ENCODE results near the gene MAP3K8.
A peak's percentile ranks its signal among the peaks of the same experiment; 100 is the strongest.

The MAP3K8 gene

DNA sequence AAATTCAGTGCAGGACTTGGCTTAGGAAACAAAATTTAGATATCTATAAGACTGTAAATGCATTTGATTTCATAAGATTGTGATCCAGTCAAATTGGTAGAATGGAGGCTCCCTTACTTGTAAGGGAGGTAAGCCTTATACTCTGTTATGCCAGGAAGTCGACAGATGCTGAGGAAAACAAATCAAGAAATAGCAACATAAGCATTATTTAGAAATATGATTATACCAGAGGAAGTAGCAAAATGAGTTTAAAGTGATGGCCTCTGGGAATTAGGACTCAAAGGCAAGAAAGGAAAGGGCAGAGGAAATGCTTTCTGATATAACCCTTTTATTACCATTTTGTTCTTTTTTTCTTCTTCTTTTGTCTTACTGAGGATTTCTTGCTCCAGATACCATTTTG, 44.4 kb upstream of the MAP3K8 start:
- H3K4me2 ChIP-seq (ENCODE audit: low read length), result no peak overlapping the region
- 0 out of 2 replicates have a peak, but pooled peaks cover 4% of the 10 kb centered on the region for H3K4me1 ChIP-seq (ENCODE audit: low read length)
- no peaks in the 10 kb centered on the region for H4K20me1 ChIP-seq (ENCODE audit: insufficient read depth, low read length)
- no peaks in the 10 kb centered on the region for H3K36me3 ChIP-seq (replicated peaks; ENCODE audit: low read depth, low read length)
- no peaks in the 10 kb centered on the region for H3K27me3 ChIP-seq (ENCODE audit: low read depth, low read length)
- H3K9ac ChIP-seq (ENCODE audit: low read length), result no peak overlapping the region
- no peaks in the 10 kb centered on the region for H3K9me3 ChIP-seq (ENCODE audit: insufficient read depth, low read length)
- TF ChIP-seq, protein P1, sequence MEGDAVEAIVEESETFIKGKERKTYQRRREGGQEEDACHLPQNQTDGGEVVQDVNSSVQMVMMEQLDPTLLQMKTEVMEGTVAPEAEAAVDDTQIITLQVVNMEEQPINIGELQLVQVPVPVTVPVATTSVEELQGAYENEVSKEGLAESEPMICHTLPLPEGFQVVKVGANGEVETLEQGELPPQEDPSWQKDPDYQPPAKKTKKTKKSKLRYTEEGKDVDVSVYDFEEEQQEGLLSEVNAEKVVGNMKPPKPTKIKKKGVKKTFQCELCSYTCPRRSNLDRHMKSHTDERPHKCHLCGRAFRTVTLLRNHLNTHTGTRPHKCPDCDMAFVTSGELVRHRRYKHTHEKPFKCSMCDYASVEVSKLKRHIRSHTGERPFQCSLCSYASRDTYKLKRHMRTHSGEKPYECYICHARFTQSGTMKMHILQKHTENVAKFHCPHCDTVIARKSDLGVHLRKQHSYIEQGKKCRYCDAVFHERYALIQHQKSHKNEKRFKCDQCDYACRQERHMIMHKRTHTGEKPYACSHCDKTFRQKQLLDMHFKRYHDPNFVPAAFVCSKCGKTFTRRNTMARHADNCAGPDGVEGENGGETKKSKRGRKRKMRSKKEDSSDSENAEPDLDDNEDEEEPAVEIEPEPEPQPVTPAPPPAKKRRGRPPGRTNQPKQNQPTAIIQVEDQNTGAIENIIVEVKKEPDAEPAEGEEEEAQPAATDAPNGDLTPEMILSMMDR (IDR thresholded peaks at IDR 0.05; ENCODE audit: low read depth, low read length), result no peak
- no peak for TF ChIP-seq EZH2phosphoT487 (IDR thresholded peaks at IDR 0.05; ENCODE audit: low read depth)
- no peak overlapping the region for H2AFZ ChIP-seq (ENCODE audit: low read depth, low read length)
- H3K4me3 ChIP-seq (ENCODE audit: low read length), result no peak overlapping the region
- no peak overlapping the region for H3K27ac ChIP-seq (ENCODE audit: low read length)
- H3K79me2 ChIP-seq (ENCODE audit: low read length), result no peaks in the 10 kb centered on the region

DNA sequence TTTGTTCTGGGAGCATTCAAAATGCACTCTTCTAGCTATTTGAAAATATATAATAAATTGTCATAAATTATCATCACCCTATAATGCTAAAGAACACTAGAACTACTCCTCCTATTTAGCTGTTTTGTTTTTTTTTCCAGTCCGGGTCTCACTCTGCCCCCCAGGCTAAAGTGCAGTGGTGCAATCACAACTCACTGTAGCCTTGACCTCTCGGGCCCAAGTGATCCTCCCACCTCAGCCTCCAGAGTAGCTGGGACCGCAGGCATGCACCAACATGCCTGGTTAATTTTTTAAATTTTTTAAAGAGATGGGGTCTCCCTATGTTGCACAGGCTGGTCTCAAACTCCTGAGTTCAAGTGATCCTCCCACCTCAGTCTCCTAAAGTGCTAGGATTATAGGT, 43.8 kb upstream of the MAP3K8 start:
- Histone ChIP-seq H3K4me3 (ENCODE audit: low read length) (no peak overlapping the region), H3K9me3 (ENCODE audit: insufficient read depth, low read length) (no peaks in the 10 kb centered on the region), H4K20me1 (ENCODE audit: insufficient read depth, low read length) (no peaks in the 10 kb centered on the region), H3K79me2 (ENCODE audit: low read length) (no peaks in the 10 kb centered on the region), H3K27me3 (ENCODE audit: low read depth, low read length) (no peaks in the 10 kb centered on the region), H3K4me1 (ENCODE audit: low read length) (0 out of 2 replicates have a peak, but pooled peaks cover 4% of the 10 kb centered on the region), H3K36me3 (replicated peaks; ENCODE audit: low read depth, low read length) (no peaks in the 10 kb centered on the region), H3K27ac (ENCODE audit: low read length) (no peak overlapping the region), H3K4me2 (ENCODE audit: low read length) (no peak overlapping the region), H2AFZ (ENCODE audit: low read depth, low read length) (no peak overlapping the region), H3K9ac (ENCODE audit: low read length) (no peak overlapping the region)
- TF ChIP-seq, protein P1 (IDR thresholded peaks at IDR 0.05; ENCODE audit: low read depth, low read length), result no peak
- TF ChIP-seq EZH2phosphoT487 (IDR thresholded peaks at IDR 0.05; ENCODE audit: low read depth), result no peak

DNA sequence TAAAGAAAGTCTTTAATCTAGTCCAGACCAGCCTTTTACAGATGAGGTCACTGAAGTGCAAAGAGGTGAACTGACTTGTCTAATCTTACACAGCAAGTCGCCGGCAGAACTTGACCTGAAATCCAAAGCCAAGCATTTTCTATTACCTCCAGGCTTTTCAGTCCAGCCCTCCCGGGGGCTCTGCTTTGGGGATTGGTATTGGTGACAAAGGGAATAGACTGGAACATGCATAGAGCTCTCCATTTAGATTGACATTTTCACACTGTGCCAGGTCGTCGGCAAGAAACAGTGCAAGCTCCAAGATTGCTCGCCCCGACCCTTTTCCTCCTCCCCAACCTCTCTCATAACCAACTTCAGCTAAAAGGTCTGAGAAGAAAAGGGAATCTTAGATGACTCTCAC, 42.7 kb upstream of the MAP3K8 start:
- no peaks in the 10 kb centered on the region for H4K20me1 ChIP-seq (ENCODE audit: insufficient read depth, low read length)
- no peak overlapping the region for H3K9ac ChIP-seq (ENCODE audit: low read length)
- no peak overlapping the region for H2AFZ ChIP-seq (ENCODE audit: low read depth, low read length)
- no peak overlapping the region for H3K4me3 ChIP-seq (ENCODE audit: low read length)
- no peak overlapping the region for H3K4me2 ChIP-seq (ENCODE audit: low read length)
- TF ChIP-seq EZH2phosphoT487 (IDR thresholded peaks at IDR 0.05; ENCODE audit: low read depth), result no peak
- TF ChIP-seq, protein P1 (IDR thresholded peaks at IDR 0.05; ENCODE audit: low read depth, low read length), result no peak
- H3K36me3 ChIP-seq (replicated peaks; ENCODE audit: low read depth, low read length), result no peaks in the 10 kb centered on the region
- H3K27ac ChIP-seq (ENCODE audit: low read length), result no peak overlapping the region
- H3K9me3 ChIP-seq (ENCODE audit: insufficient read depth, low read length), result no peaks in the 10 kb centered on the region
- H3K27me3 ChIP-seq (ENCODE audit: low read depth, low read length), result no peaks in the 10 kb centered on the region
- H3K4me1 ChIP-seq (ENCODE audit: low read length), result peaks cover 11% of the 10 kb centered on the region; the same call in 1 of the 2 replicates
- H3K79me2 ChIP-seq (ENCODE audit: low read length), result no peaks in the 10 kb centered on the region

DNA sequence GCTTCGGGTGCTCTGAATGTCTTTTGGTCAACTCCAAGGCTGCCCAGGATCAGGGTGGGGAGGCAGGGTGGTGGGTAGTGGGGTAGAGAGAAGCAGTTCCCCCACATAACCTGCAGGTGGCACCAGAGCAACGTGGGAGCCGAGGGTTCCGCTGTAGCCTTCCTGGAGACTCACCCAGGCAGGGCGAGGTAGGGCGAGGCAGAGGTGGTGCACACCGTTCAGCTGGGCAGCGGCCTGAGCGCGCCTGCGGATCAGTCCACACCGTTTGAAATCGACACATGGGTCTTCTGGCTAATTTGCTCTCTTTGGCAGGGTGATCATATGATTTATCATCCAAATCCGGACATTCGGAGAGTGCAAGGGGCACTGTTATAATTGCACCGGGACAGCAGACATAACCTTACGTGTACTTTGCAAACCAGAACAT, 41.4 kb upstream of the MAP3K8 start:
- Histone ChIP-seq H4K20me1 (ENCODE audit: insufficient read depth, low read length) (no peaks in the 10 kb centered on the region), H3K79me2 (ENCODE audit: low read length) (no peaks in the 10 kb centered on the region), H3K9me3 (ENCODE audit: insufficient read depth, low read length) (no peaks in the 10 kb centered on the region), H2AFZ (ENCODE audit: low read depth, low read length) (0 out of 2 replicates have a peak overlapping the region, but pooled peaks have one; percentile 18), H3K27me3 (ENCODE audit: low read depth, low read length) (no peaks in the 10 kb centered on the region), H3K27ac (ENCODE audit: low read length) (no peak overlapping the region), H3K4me1 (ENCODE audit: low read length) (peaks cover 12% of the 10 kb centered on the region; the same call in 1 of the 2 replicates), H3K36me3 (replicated peaks; ENCODE audit: low read depth, low read length) (no peaks in the 10 kb centered on the region), H3K4me2 (ENCODE audit: low read length) (peak overlapping the region; percentile 76), H3K9ac (ENCODE audit: low read length) (no peak overlapping the region), H3K4me3 (ENCODE audit: low read length) (peak overlapping the region; percentile 54)
- no peak for TF ChIP-seq EZH2phosphoT487 (IDR thresholded peaks at IDR 0.05; ENCODE audit: low read depth)
- TF ChIP-seq, protein P1 (IDR thresholded peaks at IDR 0.05; ENCODE audit: low read depth, low read length), result peak; percentile 75

All from OCI-LY3 (cell line).